HG03064 (cell line): ENCODE measurements around the gene RUSF1.

Experiments
- ATAC-seq: cut with Tn5 transposase; IDR thresholded peaks from one replicate; pipeline ENCODE4 v1.9.1; 2021; ENCODE audit warnings: low read depth; ENCODE audit not compliant: unreplicated experiment

Gene RUSF1

GRCh38 chr16:31473264-31473984 is 34.8 kb downstream of the RUSF1 start:
- ATAC-seq: no peak

- ATAC-seq: no peak
Measured at GRCh38 chr16:31472709-31473203, 35.4 kb downstream of the RUSF1 start.

DNA sequence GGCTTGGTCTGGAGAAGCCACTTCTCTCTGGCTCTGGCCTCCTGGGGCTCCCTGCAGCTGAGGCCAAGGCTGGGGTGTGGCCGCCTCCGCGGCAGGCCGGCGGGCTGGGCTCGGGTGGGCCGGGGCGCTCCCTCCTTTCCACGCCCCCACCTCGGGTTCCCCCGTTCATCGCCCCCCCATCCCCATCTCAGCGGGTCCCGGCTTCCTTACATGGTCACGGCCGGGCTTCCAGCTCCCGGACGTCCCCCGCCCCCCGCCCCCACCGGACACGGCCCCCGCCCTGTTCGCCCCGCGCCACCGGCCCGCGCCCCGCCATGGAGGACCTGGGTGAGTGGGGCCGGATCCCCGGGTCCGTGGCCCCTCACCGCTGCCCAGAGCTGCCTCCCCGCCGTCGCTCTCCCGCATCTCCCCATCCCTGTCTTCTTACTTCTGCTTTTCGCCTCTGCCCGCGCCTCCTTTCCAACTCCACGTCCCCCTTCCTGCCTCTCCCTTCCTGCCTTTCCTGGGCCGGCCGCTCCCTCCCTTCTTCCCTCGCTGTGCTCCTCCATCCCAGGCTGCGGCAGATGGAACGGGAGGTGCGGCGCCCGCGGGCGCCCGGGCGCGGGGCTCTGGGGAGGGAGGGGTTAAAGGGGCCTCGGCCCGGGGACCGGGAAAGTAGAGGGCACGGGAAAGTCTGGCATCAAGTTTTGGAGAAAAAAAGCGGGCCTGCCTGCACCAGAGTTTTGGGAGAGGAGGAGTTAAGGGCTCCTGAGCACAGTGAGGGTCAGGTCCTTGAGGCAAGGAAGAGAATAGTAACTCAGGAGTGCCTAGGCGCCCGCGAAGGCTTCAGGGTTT is 36.1 kb downstream of the RUSF1 start, which contains the start of gene TGFB1I1:
TSS of gene TGFB1I1 (plus strand) at position 278 of the 834 bp plus-strand sequence. CDS start at position 315, 37 bp downstream.
- no peak for ATAC-seq

- ATAC-seq: no peak
Measured at GRCh38 chr16:31471241-31471874, 36.8 kb downstream of the RUSF1 start.

- no peak for ATAC-seq
Measured at GRCh38 chr16:31470615-31471014, 37.6 kb downstream of the RUSF1 start.

- no peak for ATAC-seq
Measured at GRCh38 chr16:31467858-31468257, 40.3 kb downstream of the RUSF1 start.

GRCh38 chr16:31467151-31467773 is 40.9 kb downstream of the RUSF1 start:
- ATAC-seq: peak; percentile 51

DNA sequence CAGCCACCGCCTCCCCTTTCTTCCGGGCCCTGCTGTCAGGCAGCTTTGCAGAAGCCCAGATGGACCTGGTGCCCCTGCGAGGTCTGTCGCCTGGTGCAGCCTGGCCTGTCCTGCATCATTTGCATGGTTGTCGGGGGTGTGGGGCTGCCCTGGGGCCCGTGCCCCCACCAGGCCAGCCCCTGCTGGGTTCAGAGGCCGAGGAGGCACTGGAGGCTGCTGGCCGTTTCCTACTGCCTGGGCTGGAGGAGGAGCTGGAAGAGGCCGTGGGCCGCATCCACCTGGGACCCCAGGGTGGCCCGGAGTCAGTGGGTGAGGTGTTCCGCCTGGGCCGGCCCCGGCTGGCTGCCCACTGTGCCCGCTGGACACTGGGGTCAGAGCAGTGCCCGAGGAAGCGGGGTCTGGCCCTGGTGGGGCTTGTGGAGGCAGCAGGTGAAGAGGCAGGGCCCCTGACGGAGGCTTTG is 41.8 kb downstream of the RUSF1 start:
- no peak for ATAC-seq

DNA sequence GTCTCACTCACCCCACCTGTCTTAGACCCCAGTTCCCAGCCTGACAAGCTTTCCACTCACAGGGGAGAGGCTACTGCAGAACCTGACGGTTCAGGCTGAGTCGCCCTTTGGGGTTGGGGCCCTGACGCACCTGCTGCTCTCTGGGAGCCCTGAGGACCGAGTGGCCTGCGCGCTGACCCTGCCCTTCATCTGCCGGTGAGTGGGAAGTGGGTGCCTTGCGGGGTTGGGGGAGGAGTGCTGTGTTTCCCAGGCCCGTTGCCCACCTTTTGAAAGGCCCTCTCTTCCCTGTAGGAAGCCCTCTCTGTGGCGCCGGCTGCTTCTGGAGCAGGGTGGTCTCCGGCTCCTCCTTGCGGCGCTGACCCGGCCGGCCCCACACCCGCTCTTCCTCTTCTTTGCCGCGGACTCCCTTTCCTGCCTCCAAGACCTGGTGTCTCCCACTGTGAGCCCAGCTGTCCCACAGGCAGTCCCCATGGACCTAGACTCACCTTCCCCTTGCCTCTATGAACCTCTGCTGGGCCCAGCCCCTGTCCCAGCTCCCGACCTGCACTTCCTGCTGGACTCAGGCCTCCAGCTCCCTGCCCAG is 42.3 kb downstream of the RUSF1 start:
- ATAC-seq: no peak

DNA sequence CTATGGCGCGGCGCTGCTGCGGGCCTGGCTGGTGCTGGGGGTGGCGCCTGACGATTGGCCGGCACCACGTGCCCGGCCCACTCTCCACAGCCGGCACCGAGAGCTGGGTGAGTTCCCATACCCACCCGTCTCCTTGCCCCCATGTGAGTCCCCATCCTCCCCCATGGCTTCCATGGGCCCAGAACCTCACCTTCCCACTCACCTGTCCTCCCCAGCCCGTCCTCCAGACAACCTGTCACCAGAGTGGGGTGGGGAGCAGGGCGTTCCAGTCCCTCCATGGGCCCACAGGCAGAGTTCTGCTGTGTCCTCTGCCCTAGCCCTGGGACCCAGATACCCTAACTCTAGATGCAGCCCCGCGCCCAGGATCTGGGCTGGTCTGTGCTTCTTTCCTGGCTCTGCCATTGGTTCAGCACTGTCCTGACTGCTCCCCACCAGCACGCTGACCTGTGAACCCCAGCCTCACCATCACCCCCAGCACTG is 43.4 kb downstream of the RUSF1 start:
- no peak for ATAC-seq

GRCh38 chr16:31464348-31464769 is 43.8 kb downstream of the RUSF1 start:
- ATAC-seq: no peak

GRCh38 chr16:31461921-31462804 is 46.0 kb downstream of the RUSF1 start:
- ATAC-seq: no peak

GRCh38 chr16:31461201-31461920 is 46.8 kb downstream of the RUSF1 start:
- no peak for ATAC-seq

DNA sequence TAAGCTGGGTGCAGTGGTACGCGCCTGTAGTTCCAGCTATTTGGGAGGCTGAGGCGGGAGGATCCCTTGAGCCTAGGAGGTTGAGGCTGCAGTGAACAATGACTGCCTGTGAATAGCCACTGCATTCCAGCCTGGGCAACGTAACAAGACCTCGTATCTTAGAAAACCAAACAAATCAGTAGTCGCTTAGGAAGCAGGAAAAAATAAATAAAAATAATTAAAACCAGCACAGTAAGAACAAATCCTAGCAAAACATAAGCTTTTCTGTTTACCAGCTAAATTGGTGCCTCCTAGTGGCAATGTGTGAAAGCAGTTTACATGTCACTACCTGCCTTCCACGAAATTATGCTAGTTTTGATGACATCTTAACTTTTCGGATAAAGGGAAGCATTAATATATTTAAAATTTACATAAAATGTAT is 47.6 kb downstream of the RUSF1 start:
- no peak for ATAC-seq

- peak; percentile 66 for ATAC-seq
Measured at GRCh38 chr16:31459687-31460581, 48.3 kb downstream of the RUSF1 start.

GRCh38 chr16:31458844-31459686 is 49.1 kb downstream of the RUSF1 start, which contains the start of gene ARMC5:
ARMC5 (plus strand) TSS chr16:31459501; CDS start chr16:31459525, 24 bp downstream.
- peak; percentile 73 for ATAC-seq
